PC-3 (cell line): ENCODE data around the gene MARF1. TPM values are rescaled to one million over a fixed set of nuclear protein-coding genes. Genes with fewer than 3 reads are reported as not detected.

Experiments
- ATAC-seq: fragments of 200-7000 bp; cut with Tn5 transposase; 2 replicates; pipeline ENCODE4 v1.9.1; 2020; ENCODE audit warnings: mild to moderate bottlenecking, moderate library complexity
- BruUV-seq: library from RNA; stranded (reverse); fragments of 400-500 nt; replicated peaks from 2 replicates; lab custom pipeline; 2021; lab: Mats Ljungman, UMichigan
- CTCF ChIA-PET: fragments of 300-600 bp; sonication (Branson Sonifier 250); formaldehyde crosslinking; loops from one replicate; lab custom pipeline; 2022; ENCODE audit warnings: antibody characterized with exemption; lab: Charles Lee
- POLR2A ChIA-PET: fragments of 300-600 bp; sonication (Branson Sonifier 250); formaldehyde crosslinking; loops from one replicate; lab custom pipeline; 2022; ENCODE audit warnings: antibody characterized with exemption; ENCODE audit not compliant: unreplicated experiment; lab: Charles Lee
- DNase-seq: peaks from one replicate; pipeline ENCODE4 v3.0.0-alpha.2; 2015
- H2AFZ ChIP-seq: fragments of 300-600 bp; sonication (generic); 2 replicates; pipeline ENCODE4 v1.6.0; 2016; ENCODE audit warnings: antibody characterized with exemption, low read length
- H3F3A ChIP-seq: fragments of 300-600 bp; sonication (generic); one replicate; pipeline ENCODE4 v1.6.0; 2017; ENCODE audit warnings: antibody characterized with exemption, low read length, control low read depth, mild to moderate bottlenecking; ENCODE audit not compliant: unreplicated experiment
- H3K27ac ChIP-seq: fragments of 300-600 bp; sonication (generic); 2 replicates; pipeline ENCODE4 v1.5.1; 2016; ENCODE audit warnings: mild to moderate bottlenecking, low read length
- H3K27me3 ChIP-seq: fragments of 300-600 bp; sonication (generic); 2 replicates; pipeline ENCODE4 v1.6.1; 2016; ENCODE audit warnings: low read length, mixed read lengths
- H3K36me3 ChIP-seq: fragments of 300-600 bp; sonication (generic); 2 replicates; pipeline ENCODE4 v1.6.1; 2016; ENCODE audit warnings: low read depth, mixed run types, low read length, mixed read lengths
- H3K4me1 ChIP-seq: fragments of 300-600 bp; sonication (generic); 2 replicates; pipeline ENCODE4 v1.5.1; 2016; ENCODE audit warnings: low read length; ENCODE audit not compliant: insufficient read depth
- H3K4me2 ChIP-seq: fragments of 300-600 bp; sonication (generic); 2 replicates; pipeline ENCODE4 v1.6.0; 2016; ENCODE audit warnings: low read length
- H3K4me3 ChIP-seq: fragments of 300-600 bp; sonication (generic); 2 replicates; pipeline ENCODE4 v1.5.1; 2016; ENCODE audit warnings: mild to moderate bottlenecking, low read length, mixed read lengths
- H3K79me2 ChIP-seq: fragments of 300-600 bp; sonication (generic); 2 replicates; pipeline ENCODE4 v1.6.1; 2017; ENCODE audit warnings: low read length, mixed read lengths
- H3K9ac ChIP-seq: fragments of 300-600 bp; sonication (generic); 2 replicates; pipeline ENCODE4 v1.6.0; 2016; ENCODE audit warnings: mild to moderate bottlenecking, low read length
- H3K9me2 ChIP-seq: fragments of 300-600 bp; sonication (generic); replicated peaks from 2 replicates; pipeline ENCODE4 v1.6.1; 2016; ENCODE audit warnings: mixed run types, low read length, mixed read lengths
- H3K9me3 ChIP-seq: fragments of 300-600 bp; sonication (generic); 2 replicates; pipeline ENCODE4 v1.6.1; 2016; ENCODE audit warnings: low read length, mixed read lengths
- H4K20me1 ChIP-seq: fragments of 300-600 bp; sonication (generic); 2 replicates; pipeline ENCODE4 v1.6.1; 2016; ENCODE audit warnings: low read length, mixed read lengths
- CTCF ChIP-seq: fragments of 300-600 bp; sonication (generic); conservative IDR thresholded peaks from 2 replicates; pipeline ENCODE4 v1.5.1; 2017; ENCODE audit warnings: antibody characterized with exemption, low read depth, mild to moderate bottlenecking, low read length
- EZH2 ChIP-seq: fragments of 300-600 bp; sonication (generic); IDR thresholded peaks from one replicate; pipeline ENCODE4 v1.6.1; 2017; ENCODE audit warnings: antibody characterized with exemption, mild to moderate bottlenecking, low read length; ENCODE audit not compliant: unreplicated experiment
- EZH2phosphoT487 ChIP-seq: fragments of 300-600 bp; sonication (generic); IDR thresholded peaks from 2 replicates; pipeline ENCODE4 v1.6.1; 2018; ENCODE audit warnings: mild to moderate bottlenecking, antibody characterized with exemption, low read length, borderline replicate concordance
- intact Hi-C: fragments of 100-400 bp; cut with micrococcal nuclease; formaldehyde crosslinking; loops from 2 replicates; pipeline ENCODE4 v1.9.0; 2023
- total RNA-seq: library from RNA; depleted of rRNA; stranded (reverse); fragments of >200 nt; gene quantifications from 2 replicates; pipeline ENCODE4 v1.2.3, GENCODE V29; 2014

The MARF1 gene
- total RNA-seq, 1 experiment from 2014 or later, result 6.7 TPM

GRCh38 chr16:15635926-15636325 lies 7.0 kb downstream of the MARF1 start:
- Histone ChIP-seq H3K79me2 (peaks cover 13% of the 10 kb centered on the region), H3K27ac (no peak overlapping the region), H3K36me3 (peaks cover 14% of the 10 kb centered on the region; the same call in 1 of the 2 replicates), H3K4me2 (no peak overlapping the region), H3K9me2 (no peaks in the 10 kb centered on the region), H3F3A (no peaks in the 10 kb centered on the region), H3K4me1 (peaks cover under 1% of the 10 kb centered on the region; the same call in 1 of the 2 replicates), H3K27me3 (no peaks in the 10 kb centered on the region), H2AFZ (no peak overlapping the region), H3K9ac (no peak overlapping the region), H3K4me3 (no peak overlapping the region), H4K20me1 (no peaks in the 10 kb centered on the region), H3K9me3 (no peaks in the 10 kb centered on the region)
- CTCF ChIA-PET, result no interaction called here
- BruUV-seq, result no TSS peak
- DNase-seq, result no peak
- POLR2A ChIA-PET, result no interaction called here
- TF ChIP-seq CTCF, result no peak
- TF ChIP-seq EZH2phosphoT487, result no peak
- no peak for TF ChIP-seq EZH2
- intact Hi-C loops, result no loop called here
- ATAC-seq, result no peak

DNA sequence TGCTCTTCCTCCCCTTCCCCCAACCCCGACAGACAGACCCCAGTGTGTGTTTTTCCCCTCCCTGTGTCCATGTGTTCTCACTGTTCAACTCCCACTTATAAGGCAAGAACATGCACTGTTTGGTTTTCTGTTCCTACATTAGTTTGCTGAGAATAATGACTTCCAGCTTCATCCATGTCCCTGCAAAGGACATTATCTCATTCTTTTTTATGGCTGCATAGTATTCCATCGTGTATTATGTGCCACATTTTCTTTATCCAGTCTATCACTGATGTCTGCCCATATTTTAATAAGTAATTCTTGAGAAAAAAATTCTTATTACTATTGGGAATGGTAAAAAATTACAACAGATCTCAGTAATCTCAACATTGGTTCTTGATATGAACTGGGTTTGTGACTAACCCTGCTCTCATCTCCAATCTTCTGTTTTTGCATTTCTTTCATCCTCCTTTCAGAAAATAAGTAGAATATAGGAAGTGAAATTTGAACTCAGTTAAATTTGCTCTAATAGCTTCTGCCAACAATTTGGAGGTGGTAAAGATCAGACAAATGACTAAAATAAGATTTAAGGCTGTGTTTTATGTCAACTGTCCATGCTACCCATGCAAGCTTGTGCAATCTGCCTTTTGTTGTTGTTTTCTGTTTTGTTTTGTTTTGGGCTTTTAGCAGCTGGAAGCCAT lies 11.1 kb downstream of the MARF1 start:
- no TSS peak for BruUV-seq
- Histone ChIP-seq H3K27ac (no peak overlapping the region), H3K4me3 (no peak overlapping the region), H3K4me2 (no peak overlapping the region), H3K9me3 (no peaks in the 10 kb centered on the region), H3F3A (peaks cover 3% of the 10 kb centered on the region), H4K20me1 (no peaks in the 10 kb centered on the region), H3K9ac (no peak overlapping the region), H3K79me2 (no peaks in the 10 kb centered on the region), H2AFZ (no peak overlapping the region), H3K4me1 (peaks cover 14% of the 10 kb centered on the region), H3K9me2 (no peaks in the 10 kb centered on the region), H3K27me3 (no peaks in the 10 kb centered on the region), H3K36me3 (peaks cover 8% of the 10 kb centered on the region; the same call in 1 of the 2 replicates)
- TF ChIP-seq EZH2 (no peak), CTCF (no peak), EZH2phosphoT487 (no peak)
- intact Hi-C loops, result no loop called here
- no peak for DNase-seq
- no peak for ATAC-seq
- POLR2A ChIA-PET, result no interaction called here
- CTCF ChIA-PET, result no interaction called here

- Histone ChIP-seq H3K4me2 (no peak overlapping the region), H4K20me1 (no peaks in the 10 kb centered on the region), H3K27ac (no peak overlapping the region), H3K4me1 (no peaks in the 10 kb centered on the region), H3K9ac (no peak overlapping the region), H3K27me3 (no peaks in the 10 kb centered on the region), H3K79me2 (no peaks in the 10 kb centered on the region), H3K9me3 (no peaks in the 10 kb centered on the region), H3F3A (no peaks in the 10 kb centered on the region), H2AFZ (no peak overlapping the region), H3K4me3 (no peak overlapping the region), H3K36me3 (peaks cover 3% of the 10 kb centered on the region; the same call in 1 of the 2 replicates), H3K9me2 (no peaks in the 10 kb centered on the region)
- ATAC-seq (no peak), DNase-seq (no peak)
- CTCF ChIA-PET, result no interaction called here
- TF ChIP-seq EZH2 (no peak), CTCF (no peak), EZH2phosphoT487 (no peak)
- no TSS peak for BruUV-seq
- POLR2A ChIA-PET, result interaction anchor here (0.7 to 0.9 kb wide), 2 partner anchors 18 to 139 kb away, joined by 3 to 4 read pairs; no protein-coding TSS in a partner anchor
- intact Hi-C loops, result no loop called here
Measured at GRCh38 chr16:15621889-15622288, 21.1 kb downstream of the MARF1 start.
